ENCODE data around the gene PLA2G4D.

The PLA2G4D gene

DNA sequence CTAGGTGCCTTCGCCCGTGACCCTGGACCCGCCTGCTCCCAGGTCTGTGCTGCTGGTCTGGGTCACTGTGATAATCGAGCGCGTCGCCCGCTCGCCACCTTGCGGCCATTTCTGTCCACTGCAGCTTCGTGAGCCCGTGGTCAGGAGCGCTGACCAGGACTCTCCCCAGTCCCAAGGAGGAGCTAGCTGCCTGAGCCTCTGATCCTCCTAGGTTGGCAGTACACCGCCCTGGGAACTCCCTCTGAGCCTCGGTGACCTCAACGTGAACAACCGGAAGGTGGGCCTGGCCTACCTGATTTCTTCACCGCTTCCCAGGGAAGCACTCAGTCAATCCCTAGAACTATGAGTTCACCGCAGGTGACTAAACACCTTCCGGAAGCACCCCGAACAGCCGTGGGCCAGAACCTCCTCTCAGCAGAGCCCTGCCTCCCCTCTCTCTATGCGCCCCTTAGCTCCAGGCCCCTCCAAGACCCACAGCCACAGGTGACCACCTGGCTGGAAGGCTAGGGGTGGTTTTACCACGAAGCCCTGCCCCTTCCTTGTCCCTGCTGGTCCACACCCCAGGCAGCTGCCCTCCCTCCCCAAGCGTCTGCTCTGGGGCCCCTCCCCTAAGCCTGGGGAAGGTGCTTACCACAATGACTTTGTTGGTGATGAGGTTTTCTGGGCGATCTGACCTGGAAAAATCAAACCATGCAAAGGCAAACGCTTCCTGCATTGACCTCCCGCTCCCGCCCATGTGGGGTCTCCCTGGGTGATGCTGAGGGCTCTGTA lies 9.7 kb downstream of the PLA2G4D start:
- no peak for DNase-seq
- H3K9me3 ChIP-seq (ENCODE audit: insufficient read depth, low read length, severe bottlenecking), result no peaks in the 10 kb centered on the region
- H3K36me3 ChIP-seq (ENCODE audit: insufficient read depth, low read length), result no peaks in the 10 kb centered on the region
- no peaks in the 10 kb centered on the region for H3K79me2 ChIP-seq (ENCODE audit: insufficient read depth, low read length)
- H4K20me1 ChIP-seq (ENCODE audit: insufficient read depth, low read length), result no peaks in the 10 kb centered on the region
- H3K4me1 ChIP-seq (ENCODE audit: insufficient read depth, low read length), result no peaks in the 10 kb centered on the region
- ATAC-seq (ENCODE audit: insufficient read depth, low read depth), result 0 out of 3 replicates have a peak, but pooled peaks have one; percentile 31
- H3K27me3 ChIP-seq (ENCODE audit: insufficient read depth, low read length, poor library complexity), result no peaks in the 10 kb centered on the region
- TF ChIP-seq, protein P1, sequence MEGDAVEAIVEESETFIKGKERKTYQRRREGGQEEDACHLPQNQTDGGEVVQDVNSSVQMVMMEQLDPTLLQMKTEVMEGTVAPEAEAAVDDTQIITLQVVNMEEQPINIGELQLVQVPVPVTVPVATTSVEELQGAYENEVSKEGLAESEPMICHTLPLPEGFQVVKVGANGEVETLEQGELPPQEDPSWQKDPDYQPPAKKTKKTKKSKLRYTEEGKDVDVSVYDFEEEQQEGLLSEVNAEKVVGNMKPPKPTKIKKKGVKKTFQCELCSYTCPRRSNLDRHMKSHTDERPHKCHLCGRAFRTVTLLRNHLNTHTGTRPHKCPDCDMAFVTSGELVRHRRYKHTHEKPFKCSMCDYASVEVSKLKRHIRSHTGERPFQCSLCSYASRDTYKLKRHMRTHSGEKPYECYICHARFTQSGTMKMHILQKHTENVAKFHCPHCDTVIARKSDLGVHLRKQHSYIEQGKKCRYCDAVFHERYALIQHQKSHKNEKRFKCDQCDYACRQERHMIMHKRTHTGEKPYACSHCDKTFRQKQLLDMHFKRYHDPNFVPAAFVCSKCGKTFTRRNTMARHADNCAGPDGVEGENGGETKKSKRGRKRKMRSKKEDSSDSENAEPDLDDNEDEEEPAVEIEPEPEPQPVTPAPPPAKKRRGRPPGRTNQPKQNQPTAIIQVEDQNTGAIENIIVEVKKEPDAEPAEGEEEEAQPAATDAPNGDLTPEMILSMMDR (IDR thresholded peaks at IDR 0.05; ENCODE audit: borderline replicate concordance, extremely low read depth, low read length, poor library complexity, severe bottlenecking), result peak; percentile 68
- no peak for TF ChIP-seq EZH2 (IDR thresholded peaks at IDR 0.05; ENCODE audit: borderline replicate concordance, low read depth, low read length, severe bottlenecking)
- H3K4me2 ChIP-seq (ENCODE audit: insufficient read depth, low read length), result no peak overlapping the region
- no peak overlapping the region for H3K27ac ChIP-seq (ENCODE audit: low read length)
- no peak overlapping the region for H3K4me3 ChIP-seq (ENCODE audit: low read depth in 1 of 2, low read length in 2 of 2)
- H3K9ac ChIP-seq (ENCODE audit: low read depth, low read length), result no peak overlapping the region
- no peak overlapping the region for H2AFZ ChIP-seq (ENCODE audit: low read depth, low read length)

DNA sequence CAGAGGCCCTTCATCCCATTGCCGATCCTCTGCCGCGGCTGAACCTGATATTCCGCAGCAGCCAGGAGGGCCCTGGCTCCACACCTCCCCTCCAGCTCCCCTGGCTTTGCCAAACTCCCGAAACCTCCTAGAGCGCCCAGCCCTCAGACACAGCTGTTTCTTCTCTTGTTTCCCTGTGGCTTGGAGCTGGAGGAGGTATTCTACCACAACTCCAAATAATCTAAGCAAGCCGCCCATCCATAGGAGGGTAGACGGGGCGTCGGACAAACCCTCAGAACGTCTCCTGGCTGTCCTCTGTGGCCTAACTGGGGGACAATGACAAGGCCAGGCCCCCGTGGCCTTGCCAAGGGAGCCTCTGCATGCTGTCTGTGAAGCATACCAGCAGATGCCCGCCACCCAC lies 10.4 kb downstream of the PLA2G4D start:
- ATAC-seq (ENCODE audit: insufficient read depth, low read depth), result no peak
- H3K9ac ChIP-seq (ENCODE audit: low read depth, low read length), result no peak overlapping the region

DNA sequence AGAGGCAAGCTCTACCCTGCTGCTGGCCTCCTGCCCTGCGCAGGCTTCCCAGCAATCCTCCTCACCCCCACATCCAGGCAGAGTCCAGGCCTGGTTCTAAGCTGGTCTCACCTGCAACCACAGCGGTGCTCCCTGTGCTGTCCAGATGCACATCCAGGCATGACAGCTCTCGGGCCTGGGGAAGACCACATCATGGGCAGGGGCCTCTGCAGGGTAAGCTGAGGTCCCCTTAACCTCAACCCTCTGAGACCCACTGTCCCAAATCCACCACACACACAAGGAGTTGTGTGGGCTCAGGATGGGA lies 10.8 kb downstream of the PLA2G4D start:
- ATAC-seq (ENCODE audit: insufficient read depth, low read depth), result no peak
- H3K4me2 ChIP-seq (ENCODE audit: insufficient read depth, low read length), result no peak overlapping the region
- H3K79me2 ChIP-seq (ENCODE audit: insufficient read depth, low read length), result no peaks in the 10 kb centered on the region
- H3K4me1 ChIP-seq (ENCODE audit: insufficient read depth, low read length), result no peaks in the 10 kb centered on the region
- no peaks in the 10 kb centered on the region for H3K9me3 ChIP-seq (ENCODE audit: insufficient read depth, low read length, severe bottlenecking)
- no peak overlapping the region for H3K4me3 ChIP-seq (ENCODE audit: low read depth in 1 of 2, low read length in 2 of 2)
- no peak overlapping the region for H3K27ac ChIP-seq (ENCODE audit: low read length)
- no peak overlapping the region for H2AFZ ChIP-seq (ENCODE audit: low read depth, low read length)
- H3K27me3 ChIP-seq (ENCODE audit: insufficient read depth, low read length, poor library complexity), result no peaks in the 10 kb centered on the region
- no peak for DNase-seq
- no peak for TF ChIP-seq EZH2 (IDR thresholded peaks at IDR 0.05; ENCODE audit: borderline replicate concordance, low read depth, low read length, severe bottlenecking)
- TF ChIP-seq, protein P1 (IDR thresholded peaks at IDR 0.05; ENCODE audit: borderline replicate concordance, extremely low read depth, low read length, poor library complexity, severe bottlenecking), result no peak
- no peaks in the 10 kb centered on the region for H4K20me1 ChIP-seq (ENCODE audit: insufficient read depth, low read length)
- H3K36me3 ChIP-seq (ENCODE audit: insufficient read depth, low read length), result no peaks in the 10 kb centered on the region
- H3K9ac ChIP-seq (ENCODE audit: low read depth, low read length), result no peak overlapping the region

More for the DNA sequence above, 10.4 kb downstream of the PLA2G4D start:
- Histone ChIP-seq H3K79me2 (ENCODE audit: insufficient read depth, low read length) (no peaks in the 10 kb centered on the region), H3K4me3 (ENCODE audit: low read depth in 1 of 2, low read length in 2 of 2) (no peak overlapping the region), H3K27me3 (ENCODE audit: insufficient read depth, low read length, poor library complexity) (no peaks in the 10 kb centered on the region), H3K27ac (ENCODE audit: low read length) (no peak overlapping the region), H4K20me1 (ENCODE audit: insufficient read depth, low read length) (no peaks in the 10 kb centered on the region), H3K4me2 (ENCODE audit: insufficient read depth, low read length) (no peak overlapping the region), H2AFZ (ENCODE audit: low read depth, low read length) (no peak overlapping the region), H3K9me3 (ENCODE audit: insufficient read depth, low read length, severe bottlenecking) (no peaks in the 10 kb centered on the region), H3K4me1 (ENCODE audit: insufficient read depth, low read length) (no peaks in the 10 kb centered on the region), H3K36me3 (ENCODE audit: insufficient read depth, low read length) (no peaks in the 10 kb centered on the region)
- no peak for DNase-seq
- TF ChIP-seq, protein P1 (IDR thresholded peaks at IDR 0.05; ENCODE audit: borderline replicate concordance, extremely low read depth, low read length, poor library complexity, severe bottlenecking), result no peak
- no peak for TF ChIP-seq EZH2 (IDR thresholded peaks at IDR 0.05; ENCODE audit: borderline replicate concordance, low read depth, low read length, severe bottlenecking)

Measured in DND-41 (cell line).